ENCODE measurements around the gene SLC35G6.

The SLC35G6 gene

GRCh38 chr17:7493941-7494340 lies 12.7 kb downstream of the SLC35G6 start:
- Histone ChIP-seq H3K9me3 (ENCODE audit: insufficient read depth, low read length, severe bottlenecking) (no peaks in the 10 kb centered on the region), H3K79me2 (ENCODE audit: insufficient read depth, low read length) (peaks cover 83% of the 10 kb centered on the region), H4K20me1 (ENCODE audit: insufficient read depth, low read length) (peaks cover 85% of the 10 kb centered on the region), H3K4me3 (ENCODE audit: low read depth in 1 of 2, low read length in 2 of 2) (no peak overlapping the region), H3K9ac (ENCODE audit: low read depth, low read length) (no peak overlapping the region), H3K4me1 (ENCODE audit: insufficient read depth, low read length) (peaks cover 20% of the 10 kb centered on the region; the same call in 1 of the 2 replicates), H3K27me3 (ENCODE audit: insufficient read depth, low read length, poor library complexity) (no peaks in the 10 kb centered on the region), H3K4me2 (ENCODE audit: insufficient read depth, low read length) (no peak overlapping the region), H2AFZ (ENCODE audit: low read depth, low read length) (no peak overlapping the region), H3K36me3 (ENCODE audit: insufficient read depth, low read length) (peaks cover 71% of the 10 kb centered on the region), H3K27ac (ENCODE audit: low read length) (no peak overlapping the region)
- no peak for ATAC-seq (ENCODE audit: insufficient read depth, low read depth)
- DNase-seq = no peak
- TF ChIP-seq EZH2 (IDR thresholded peaks at IDR 0.05; ENCODE audit: borderline replicate concordance, low read depth, low read length, severe bottlenecking) = no peak
- no peak for TF ChIP-seq CTCF (IDR thresholded peaks at IDR 0.05; ENCODE audit: borderline replicate concordance, extremely low read depth, low read length, poor library complexity, severe bottlenecking)

GRCh38 chr17:7495906-7496434 lies 14.7 kb downstream of the SLC35G6 start:
- no peak overlapping the region for H3K9ac ChIP-seq (ENCODE audit: low read depth, low read length)
- H3K36me3 ChIP-seq (ENCODE audit: insufficient read depth, low read length) = peaks cover 72% of the 10 kb centered on the region
- ATAC-seq (ENCODE audit: insufficient read depth, low read depth) (no peak), DNase-seq (no peak)
- H3K79me2 ChIP-seq (ENCODE audit: insufficient read depth, low read length) = peaks cover 62% of the 10 kb centered on the region
- no peak overlapping the region for H2AFZ ChIP-seq (ENCODE audit: low read depth, low read length)
- 0 out of 2 replicates have a peak, but pooled peaks cover 5% of the 10 kb centered on the region for H3K4me1 ChIP-seq (ENCODE audit: insufficient read depth, low read length)
- TF ChIP-seq EZH2 (IDR thresholded peaks at IDR 0.05; ENCODE audit: borderline replicate concordance, low read depth, low read length, severe bottlenecking) = no peak
- H3K27ac ChIP-seq (ENCODE audit: low read length) = no peak overlapping the region
- H3K4me2 ChIP-seq (ENCODE audit: insufficient read depth, low read length) = no peak overlapping the region
- H3K9me3 ChIP-seq (ENCODE audit: insufficient read depth, low read length, severe bottlenecking) = no peaks in the 10 kb centered on the region
- H4K20me1 ChIP-seq (ENCODE audit: insufficient read depth, low read length) = peaks cover 66% of the 10 kb centered on the region
- no peaks in the 10 kb centered on the region for H3K27me3 ChIP-seq (ENCODE audit: insufficient read depth, low read length, poor library complexity)
- no peak overlapping the region for H3K4me3 ChIP-seq (ENCODE audit: low read depth in 1 of 2, low read length in 2 of 2)

GRCh38 chr17:7496470-7497183 lies 15.4 kb downstream of the SLC35G6 start:
- Histone ChIP-seq H4K20me1 (ENCODE audit: insufficient read depth, low read length) (peaks cover 59% of the 10 kb centered on the region), H3K36me3 (ENCODE audit: insufficient read depth, low read length) (peaks cover 76% of the 10 kb centered on the region), H3K79me2 (ENCODE audit: insufficient read depth, low read length) (peaks cover 56% of the 10 kb centered on the region)

More at GRCh38 chr17:7496470-7497183, 15.4 kb downstream of the SLC35G6 start:
- H2AFZ ChIP-seq (ENCODE audit: low read depth, low read length) = no peak overlapping the region
- H3K27me3 ChIP-seq (ENCODE audit: insufficient read depth, low read length, poor library complexity) = no peaks in the 10 kb centered on the region
- TF ChIP-seq EZH2 (IDR thresholded peaks at IDR 0.05; ENCODE audit: borderline replicate concordance, low read depth, low read length, severe bottlenecking) (no peak), CTCF (IDR thresholded peaks at IDR 0.05; ENCODE audit: borderline replicate concordance, extremely low read depth, low read length, poor library complexity, severe bottlenecking) (no peak)
- no peak for ATAC-seq (ENCODE audit: insufficient read depth, low read depth)
- no peak overlapping the region for H3K4me3 ChIP-seq (ENCODE audit: low read depth in 1 of 2, low read length in 2 of 2)
- no peak overlapping the region for H3K4me2 ChIP-seq (ENCODE audit: insufficient read depth, low read length)
- no peak for DNase-seq
- 0 out of 2 replicates have a peak, but pooled peaks cover 5% of the 10 kb centered on the region for H3K4me1 ChIP-seq (ENCODE audit: insufficient read depth, low read length)
- no peak overlapping the region for H3K27ac ChIP-seq (ENCODE audit: low read length)
- H3K9ac ChIP-seq (ENCODE audit: low read depth, low read length) = no peak overlapping the region
- H3K9me3 ChIP-seq (ENCODE audit: insufficient read depth, low read length, severe bottlenecking) = no peaks in the 10 kb centered on the region
